ENCODE data around the gene DMAP1.

Gene DMAP1

DNA sequence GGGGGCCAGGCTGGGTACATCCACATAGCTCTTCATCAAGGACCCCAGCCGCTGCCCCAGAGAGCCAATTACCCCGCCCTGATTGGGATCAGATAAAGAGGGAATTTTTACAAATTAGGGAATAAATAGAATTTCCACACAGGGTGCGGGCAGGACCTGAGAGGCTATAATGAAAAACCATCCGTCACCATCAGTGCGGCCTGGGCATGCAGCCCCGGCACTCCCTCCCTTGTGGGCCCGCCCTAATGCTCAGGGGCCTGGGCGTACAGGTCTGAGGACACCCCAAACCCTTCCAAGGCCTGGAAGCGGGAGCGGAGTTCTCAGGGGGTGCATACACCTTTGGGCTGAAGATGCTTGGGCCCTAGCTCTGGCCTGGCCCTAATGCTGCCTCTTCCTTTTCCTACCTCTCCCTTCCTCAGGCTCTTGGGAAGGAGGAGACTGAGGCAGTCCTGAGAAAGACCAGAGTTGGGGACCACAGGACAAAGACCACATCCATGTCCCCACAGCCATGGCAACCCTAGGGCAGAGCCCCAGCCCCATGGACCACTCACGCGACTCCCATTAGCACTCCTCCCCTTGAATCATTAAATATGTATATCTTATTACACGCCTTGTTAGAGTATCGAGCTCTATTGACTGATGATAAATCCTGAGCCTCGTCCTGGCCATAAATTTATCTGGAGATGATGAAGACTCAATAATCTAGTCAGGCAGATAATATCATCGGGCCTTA, 16.3 kb downstream of the DMAP1 start:
- DNase-seq, result no peak

- DNase-seq, result no peak
These were observed 17.5 kb downstream of the DMAP1 start for GRCh38 chr1:44230796-44231195.

- no peak for DNase-seq
These were observed 20.3 kb downstream of the DMAP1 start for GRCh38 chr1:44233593-44233992.

GRCh38 chr1:44235808-44236207, 22.5 kb downstream of the DMAP1 start:
- DNase-seq, result no peak

- DNase-seq, result no peak
These were observed 23.4 kb downstream of the DMAP1 start for GRCh38 chr1:44236490-44237272.

- peak; percentile 37 for DNase-seq
These were observed 24.6 kb downstream of the DMAP1 start for GRCh38 chr1:44237721-44238457.

DNA sequence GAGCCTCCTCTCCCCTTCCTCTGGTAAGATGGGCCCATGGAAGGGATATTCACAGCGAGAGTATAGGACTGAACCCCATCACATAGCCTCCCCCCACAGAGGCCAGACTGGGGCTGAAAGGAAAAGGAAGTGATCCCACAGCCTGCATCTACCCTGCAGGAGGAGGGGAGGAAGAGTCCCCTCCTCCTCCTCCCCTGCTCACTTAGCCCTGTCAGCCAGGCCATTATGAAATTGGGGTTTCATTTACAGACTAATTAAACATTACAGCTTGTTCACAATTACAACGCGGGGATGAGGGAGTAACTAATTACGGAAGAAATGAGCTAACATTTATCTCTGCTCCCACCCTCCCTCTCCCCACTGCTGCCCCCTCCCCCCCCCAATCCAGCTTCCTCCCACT, 25.4 kb downstream of the DMAP1 start:
- no peak for DNase-seq

DNA sequence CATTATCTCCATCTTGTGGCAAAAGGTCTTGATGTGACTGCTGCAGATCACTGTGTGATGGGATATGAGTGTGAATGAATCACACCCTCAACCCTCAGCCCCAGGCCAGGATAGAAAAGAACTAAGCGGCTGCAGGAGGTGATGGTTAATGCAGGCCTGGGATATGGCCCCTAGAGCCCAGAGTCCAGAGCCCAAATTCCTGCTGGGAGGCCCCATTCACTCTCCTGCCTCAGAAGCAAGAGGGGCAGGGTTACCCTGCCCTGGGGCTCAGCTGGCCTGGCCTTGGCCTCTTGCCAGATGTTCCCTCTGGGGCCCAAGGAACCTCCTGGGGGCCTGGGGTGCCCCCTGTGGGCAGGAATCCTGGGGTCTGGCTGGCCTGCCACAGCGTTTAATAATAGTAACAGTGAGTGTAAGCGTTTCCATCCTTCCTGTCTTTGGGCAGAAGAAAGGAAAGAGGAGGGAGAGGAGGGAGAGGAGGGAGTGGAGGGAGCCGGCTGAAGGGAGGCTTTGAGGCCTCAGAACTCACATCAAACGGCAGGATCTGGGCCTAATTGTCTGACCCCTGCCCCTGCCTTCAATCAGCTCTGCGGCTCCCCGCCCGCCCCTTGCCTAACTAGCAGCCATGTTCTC, 26.2 kb downstream of the DMAP1 start:
- no peak for DNase-seq

DNA sequence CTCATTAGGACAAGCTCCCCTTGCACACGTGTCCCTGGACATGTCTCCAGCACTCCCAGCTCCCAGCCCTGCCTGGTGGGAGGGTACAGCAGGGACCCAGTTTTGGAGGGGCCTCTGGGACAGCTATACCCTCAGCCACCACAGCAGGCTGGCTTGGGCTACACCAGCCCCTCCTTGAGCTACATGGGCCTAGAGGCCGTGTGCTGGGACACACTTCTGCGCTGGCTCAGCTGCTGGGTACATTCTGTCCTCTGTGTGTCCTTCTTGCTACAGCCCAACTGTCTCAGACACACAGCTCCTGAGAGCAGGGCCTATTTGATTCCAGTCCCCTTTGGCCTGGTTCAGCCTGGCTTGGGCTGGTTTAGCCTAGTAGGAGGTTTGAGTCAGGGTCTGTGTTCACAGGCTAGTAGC, 26.7 kb downstream of the DMAP1 start:
- DNase-seq, result no peak

DNA sequence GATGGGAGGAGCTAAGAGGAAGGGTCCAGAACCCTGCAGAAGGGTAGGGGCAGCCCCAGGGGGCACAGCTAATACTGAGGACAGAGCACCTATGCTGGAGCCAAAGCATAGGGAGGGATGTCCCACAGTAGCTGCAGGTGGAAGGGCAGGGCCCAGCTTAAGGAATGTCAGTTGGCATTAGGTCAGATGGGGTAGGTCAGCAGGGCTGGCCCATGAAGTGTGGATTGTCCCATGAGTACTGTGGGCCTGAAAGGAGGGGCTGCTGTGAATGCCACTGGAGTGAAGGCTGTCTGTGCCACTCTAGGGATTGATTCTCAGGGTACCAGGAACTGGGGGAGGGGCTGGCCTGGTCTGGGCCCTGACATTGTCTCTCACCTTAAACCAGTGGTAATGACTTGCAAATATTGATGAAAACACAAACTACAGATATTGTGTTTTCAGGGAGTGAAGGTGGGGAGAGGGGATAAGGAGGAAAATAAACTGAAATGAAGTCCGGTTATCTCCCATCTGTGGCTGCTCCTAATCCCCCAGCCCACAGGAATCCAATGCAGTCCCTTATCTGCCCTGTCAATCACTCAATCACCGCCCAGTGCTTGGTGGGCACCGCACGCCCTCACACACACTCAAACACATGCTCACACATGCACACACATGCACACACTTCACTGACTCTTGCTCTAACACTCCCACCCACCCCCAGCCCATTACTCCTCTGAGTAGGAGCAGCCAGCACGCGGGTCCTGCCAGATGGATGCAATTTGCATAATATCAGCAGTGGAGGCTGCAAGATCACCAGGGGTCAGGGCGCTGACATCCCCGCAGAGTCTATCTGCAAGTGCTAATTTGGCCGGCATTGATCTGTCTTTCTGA, 27.8 kb downstream of the DMAP1 start:
- no peak for DNase-seq

DNA sequence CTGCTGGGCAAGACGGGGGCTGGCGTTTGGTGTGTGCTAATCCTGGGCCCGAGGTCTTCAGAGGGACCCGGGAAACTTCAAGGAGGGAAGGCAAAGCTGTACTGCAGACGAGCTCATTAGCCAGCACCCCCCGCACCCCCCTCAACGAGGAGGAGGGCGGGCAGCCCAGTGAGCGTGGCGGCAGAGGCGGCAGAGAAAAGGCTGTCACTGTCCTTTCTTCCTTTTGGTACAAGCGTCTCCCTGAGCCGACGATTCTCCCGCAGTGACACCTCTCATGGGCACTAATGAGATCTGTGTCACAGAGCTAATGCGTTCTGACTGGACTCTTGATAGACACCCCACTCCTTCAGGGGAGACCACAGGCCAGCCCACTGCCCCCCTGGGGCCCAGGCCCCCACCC, 29.5 kb downstream of the DMAP1 start:
- no peak for DNase-seq

- no peak for DNase-seq
These were observed 30.7 kb downstream of the DMAP1 start for GRCh38 chr1:44243782-44244495.

DNA sequence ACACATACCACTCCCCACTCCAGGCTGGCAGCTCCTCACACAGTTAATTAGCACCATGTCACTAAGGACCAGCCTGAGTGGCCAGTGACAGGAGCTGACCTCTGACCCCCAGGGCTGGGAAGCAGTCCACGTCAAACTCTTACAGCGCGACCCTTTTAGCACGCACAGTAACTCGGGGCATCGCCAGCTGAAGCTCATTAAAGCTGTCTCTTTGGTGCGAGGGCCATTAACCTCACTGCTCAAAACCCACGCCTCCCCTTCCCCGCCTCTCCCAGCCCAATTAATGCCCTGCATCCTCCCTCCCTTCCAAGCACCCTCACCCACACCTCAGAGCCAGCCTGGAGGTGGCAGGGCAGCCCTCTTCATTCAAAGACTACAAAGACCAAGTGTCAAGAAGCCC, 31.7 kb downstream of the DMAP1 start:
- DNase-seq, result no peak

GRCh38 chr1:44246806-44247205, 33.5 kb downstream of the DMAP1 start:
- DNase-seq, result no peak

DNA sequence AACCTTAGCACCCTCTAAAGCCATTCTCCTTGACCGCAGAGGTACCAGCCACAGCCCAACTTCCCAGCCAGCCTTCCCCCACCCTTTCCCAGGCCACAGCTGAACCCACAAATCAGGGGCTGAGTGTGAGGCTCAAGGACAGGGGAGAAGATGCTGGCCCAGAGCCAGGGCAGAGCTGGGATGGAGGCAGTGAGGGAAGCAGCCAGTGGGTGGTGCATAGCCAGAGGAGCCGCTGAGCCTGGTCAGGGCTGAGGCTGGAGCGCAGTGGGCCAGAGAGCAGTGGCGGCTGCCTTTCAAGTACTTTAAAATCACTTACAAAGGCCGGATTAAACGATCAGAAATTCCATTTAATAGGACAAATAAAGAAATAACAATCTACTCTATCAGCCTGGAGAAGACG, 36.3 kb downstream of the DMAP1 start:
- no peak for DNase-seq

DNA sequence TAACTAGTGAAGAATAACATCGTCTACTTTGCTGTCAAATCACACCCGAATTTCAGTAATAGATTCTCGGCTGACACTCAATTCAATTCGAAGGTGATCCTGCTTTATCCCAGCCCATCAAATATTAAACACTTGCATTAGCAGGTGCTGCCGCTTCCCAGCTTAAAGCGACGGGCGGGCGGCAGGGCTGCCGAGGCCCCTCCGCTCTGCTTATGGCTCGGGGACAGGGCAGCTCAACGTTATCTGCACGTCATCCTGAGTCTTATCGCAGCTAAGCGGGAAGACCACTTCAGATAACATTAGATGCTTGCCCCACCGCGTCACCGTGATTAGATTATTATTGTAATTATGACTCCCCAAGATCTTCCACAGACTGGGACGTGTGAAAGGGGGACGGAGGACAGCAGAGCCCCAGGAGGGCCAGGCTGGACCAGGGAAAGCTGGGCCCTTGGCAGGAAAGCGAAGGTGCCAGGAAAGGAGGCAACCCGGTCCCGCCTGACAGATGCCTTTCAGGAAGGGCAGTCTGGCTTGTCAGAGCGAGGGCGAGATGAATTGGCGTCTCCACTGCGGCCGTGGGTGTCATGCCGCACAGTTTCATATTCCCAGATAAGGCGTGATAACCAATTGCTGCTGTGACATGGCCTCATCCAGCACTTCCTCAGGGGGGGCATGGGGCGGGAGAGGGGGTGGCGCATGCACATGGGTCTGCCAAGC, 37.0 kb downstream of the DMAP1 start:
- DNase-seq, result no peak

DNA sequence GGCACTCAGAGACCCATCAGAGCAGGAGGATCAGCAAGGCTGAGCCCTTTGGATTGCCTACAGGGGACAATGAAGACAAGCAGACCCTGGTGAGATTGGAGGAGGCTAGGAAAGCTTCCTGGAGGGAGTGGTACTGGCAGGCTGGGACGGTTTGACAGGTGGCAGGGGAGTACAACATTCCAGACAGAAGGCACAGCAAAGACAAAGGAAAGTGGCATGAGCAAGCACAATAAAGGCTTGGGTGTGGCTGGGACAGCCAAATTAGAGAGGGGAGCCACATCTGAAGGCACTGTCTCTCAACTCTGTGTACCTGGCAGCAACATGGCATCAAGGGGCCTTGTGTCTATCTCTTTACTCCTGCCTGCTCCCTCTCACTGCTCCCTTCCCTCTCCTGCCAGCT, 38.2 kb downstream of the DMAP1 start:
- DNase-seq, result no peak

- no peak for DNase-seq
These were observed 38.9 kb downstream of the DMAP1 start for GRCh38 chr1:44251989-44252671.

GRCh38 chr1:44254392-44254910, 41.2 kb downstream of the DMAP1 start:
- no peak for DNase-seq

Measured in kidney glomerular epithelial cell (primary cell).